GM19452 (cell line): Measurements from ENCODE around the gene TYW1B.
"Not testable (repeated sequence)": the region's sequence is repeated elsewhere in the genome, so short reads cannot be mapped to it uniquely, and the experiment has no call there.

Source experiments
- ATAC-seq: cut with Tn5 transposase; IDR thresholded peaks from one replicate; pipeline ENCODE4 v1.9.1; 2021; ENCODE audit not compliant: unreplicated experiment

Gene TYW1B, protein sequence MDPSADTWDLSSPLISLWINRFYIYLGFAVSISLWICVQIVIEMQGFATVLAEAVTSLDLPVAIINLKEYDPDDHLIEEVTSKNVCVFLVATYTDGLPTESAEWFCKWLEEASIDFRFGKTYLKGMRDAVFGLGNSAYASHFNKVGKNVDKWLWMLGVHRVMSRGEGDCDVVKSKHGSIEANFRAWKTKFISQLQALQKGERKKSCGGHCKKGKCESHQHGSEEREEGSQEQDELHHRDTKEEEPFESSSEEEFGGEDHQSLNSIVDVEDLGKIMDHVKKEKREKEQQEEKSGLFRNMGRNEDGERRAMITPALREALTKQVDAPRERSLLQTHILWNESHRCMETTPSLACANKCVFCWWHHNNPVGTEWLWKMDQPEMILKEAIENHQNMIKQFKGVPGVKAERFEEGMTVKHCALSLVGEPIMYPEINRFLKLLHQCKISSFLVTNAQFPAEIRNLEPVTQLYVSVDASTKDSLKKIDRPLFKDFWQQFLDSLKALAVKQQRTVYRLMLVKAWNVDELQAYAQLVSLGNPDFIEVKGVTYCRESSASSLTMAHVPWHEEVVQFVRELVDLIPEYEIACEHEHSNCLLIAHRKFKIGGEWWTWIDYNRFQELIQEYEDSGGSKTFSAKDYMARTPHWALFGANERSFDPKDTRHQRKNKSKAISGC

GRCh38 chr7:72827839-72828591, at the start of gene TYW1B:
TYW1B (minus strand) TSS chr7:72828200; CDS start chr7:72828075, 125 bp downstream.
- ATAC-seq = peak; percentile 91

- not testable (repeated sequence) for ATAC-seq
These were observed 39.6 kb upstream of the TYW1B start for GRCh38 chr7:72867591-72867990.

DNA sequence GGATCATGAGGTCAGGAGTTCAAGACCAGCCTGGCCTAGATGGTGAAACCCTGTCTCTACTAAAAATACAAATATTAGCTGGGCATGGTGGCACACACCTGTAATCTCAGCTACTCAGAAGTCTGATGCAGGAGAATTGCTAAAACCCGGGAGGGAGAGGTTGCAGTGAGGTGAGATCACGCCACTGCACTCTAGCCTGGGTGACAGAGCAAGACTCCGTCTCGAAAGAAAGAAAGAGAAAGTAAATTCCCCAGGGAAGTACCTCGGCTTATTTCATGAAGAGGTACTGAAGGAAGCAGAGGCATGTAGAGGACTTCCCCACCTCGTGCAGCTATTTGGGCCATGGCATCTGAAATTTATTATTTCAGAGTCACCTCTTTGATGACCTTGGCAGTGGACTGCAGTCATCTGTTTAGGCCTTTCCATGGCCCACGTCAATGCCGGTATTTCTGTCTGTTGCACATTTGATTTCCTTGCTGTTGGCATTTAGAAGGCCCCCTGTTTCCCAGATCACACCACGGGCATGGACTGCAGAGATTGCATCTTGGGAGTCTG, 30.9 kb upstream of the TYW1B start:
- ATAC-seq = not testable (repeated sequence)

DNA sequence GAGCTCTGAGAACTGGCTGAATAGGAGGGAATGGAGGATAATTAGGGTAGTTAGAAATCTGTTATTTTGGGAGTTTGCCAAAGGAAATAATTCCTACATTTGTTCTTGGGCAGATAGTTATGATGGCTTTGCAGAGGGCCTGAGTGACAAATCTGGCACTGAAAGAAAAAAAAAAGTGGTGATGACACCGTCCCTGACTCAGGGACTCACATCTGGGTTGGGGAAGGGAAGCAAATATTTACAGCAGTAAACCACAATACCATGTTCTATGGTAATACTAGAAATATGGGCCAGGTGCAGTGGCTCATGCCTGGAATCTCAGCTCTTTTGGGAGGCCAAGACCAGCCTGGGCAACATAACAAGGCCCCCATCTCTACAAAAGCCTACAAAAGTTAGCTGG, 29.9 kb upstream of the TYW1B start:
- ATAC-seq = not testable (repeated sequence)

GRCh38 chr7:72855261-72855660, 27.3 kb upstream of the TYW1B start:
- not testable (repeated sequence) for ATAC-seq

DNA sequence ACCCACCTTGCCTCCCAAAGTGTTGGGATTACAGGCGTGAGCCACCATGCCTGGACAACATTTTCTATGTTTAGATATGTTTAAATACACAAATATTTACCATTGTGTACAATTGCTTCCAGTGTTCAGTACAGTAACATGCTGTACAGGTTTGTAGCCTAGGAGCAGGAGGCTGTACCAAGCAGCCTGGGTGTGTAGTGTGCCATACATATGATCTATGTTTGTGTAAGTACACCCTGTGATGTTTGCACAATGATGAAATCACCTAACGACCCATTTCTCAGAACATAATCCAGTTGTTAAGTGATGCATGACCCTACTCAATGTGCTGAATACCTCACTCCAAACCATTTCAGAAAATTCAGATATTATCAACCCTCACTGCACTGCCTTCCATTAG, 24.9 kb upstream of the TYW1B start:
- ATAC-seq = not testable (repeated sequence)

DNA sequence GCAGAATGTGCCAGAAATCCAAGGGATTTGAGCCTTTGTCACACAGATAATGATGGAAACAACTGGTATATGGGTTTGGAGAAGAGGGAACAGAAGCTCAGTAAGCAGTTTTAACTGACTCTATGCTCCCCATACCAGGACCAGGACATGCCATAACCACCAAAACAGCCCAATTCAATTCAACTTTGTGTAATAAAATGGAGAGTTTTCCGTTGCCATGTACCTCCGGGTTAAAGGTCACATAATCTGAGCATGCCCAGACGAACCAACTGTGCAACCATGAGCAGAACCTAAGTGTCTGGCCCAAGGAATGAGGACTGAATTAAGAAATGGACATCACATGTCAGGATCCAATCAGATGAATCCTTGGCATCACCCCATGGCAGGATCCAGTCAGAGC, 22.7 kb upstream of the TYW1B start:
- not testable (repeated sequence) for ATAC-seq

GRCh38 chr7:72844146-72844545, 16.1 kb upstream of the TYW1B start:
- not testable (repeated sequence) for ATAC-seq

- not testable (repeated sequence) for ATAC-seq
These were observed 15.2 kb upstream of the TYW1B start for GRCh38 chr7:72843166-72843565.

- ATAC-seq = not testable (repeated sequence)
These were observed 13.0 kb upstream of the TYW1B start for GRCh38 chr7:72840966-72841511.

- not testable (repeated sequence) for ATAC-seq
These were observed 10.3 kb upstream of the TYW1B start for GRCh38 chr7:72838315-72838714.

DNA sequence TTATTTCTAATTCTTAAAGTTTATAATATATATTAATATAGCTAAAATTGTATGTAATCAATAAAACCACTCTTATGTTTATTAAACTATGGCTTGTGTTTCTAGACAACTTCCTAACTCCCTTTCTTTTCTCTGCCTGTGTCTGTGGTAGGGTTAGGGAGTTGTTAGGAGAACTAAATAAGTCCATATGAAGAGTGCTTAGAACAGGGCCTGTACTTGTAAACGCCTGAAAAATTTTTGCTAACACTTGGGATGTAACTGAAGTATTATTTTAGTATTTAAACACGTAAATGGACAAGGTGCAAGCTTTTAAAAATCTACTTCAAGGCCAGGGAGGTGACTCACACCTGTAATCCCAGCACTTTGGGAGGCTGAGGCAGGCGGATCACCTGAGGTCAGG, 9.3 kb upstream of the TYW1B start:
- ATAC-seq = not testable (repeated sequence)

DNA sequence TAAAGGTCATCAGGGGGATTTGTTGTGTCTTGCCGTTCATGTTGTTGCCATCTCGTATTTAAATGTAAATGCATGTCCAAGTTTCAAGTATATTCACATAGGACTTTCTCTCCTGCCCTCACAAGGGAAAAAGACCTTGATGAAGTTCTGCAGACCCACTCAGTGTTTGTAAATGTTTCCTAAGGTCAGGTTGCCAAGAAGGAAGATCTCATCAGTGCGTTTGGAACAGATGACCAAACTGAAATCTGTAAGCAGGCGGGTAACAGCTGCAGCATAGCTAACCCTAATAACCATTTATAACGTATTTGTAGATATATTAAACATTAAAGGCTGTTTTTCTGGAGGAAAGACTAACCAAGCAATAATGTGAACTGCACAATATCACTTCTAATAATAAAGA, 2.6 kb upstream of the TYW1B start:
- ATAC-seq = not testable (repeated sequence)

DNA sequence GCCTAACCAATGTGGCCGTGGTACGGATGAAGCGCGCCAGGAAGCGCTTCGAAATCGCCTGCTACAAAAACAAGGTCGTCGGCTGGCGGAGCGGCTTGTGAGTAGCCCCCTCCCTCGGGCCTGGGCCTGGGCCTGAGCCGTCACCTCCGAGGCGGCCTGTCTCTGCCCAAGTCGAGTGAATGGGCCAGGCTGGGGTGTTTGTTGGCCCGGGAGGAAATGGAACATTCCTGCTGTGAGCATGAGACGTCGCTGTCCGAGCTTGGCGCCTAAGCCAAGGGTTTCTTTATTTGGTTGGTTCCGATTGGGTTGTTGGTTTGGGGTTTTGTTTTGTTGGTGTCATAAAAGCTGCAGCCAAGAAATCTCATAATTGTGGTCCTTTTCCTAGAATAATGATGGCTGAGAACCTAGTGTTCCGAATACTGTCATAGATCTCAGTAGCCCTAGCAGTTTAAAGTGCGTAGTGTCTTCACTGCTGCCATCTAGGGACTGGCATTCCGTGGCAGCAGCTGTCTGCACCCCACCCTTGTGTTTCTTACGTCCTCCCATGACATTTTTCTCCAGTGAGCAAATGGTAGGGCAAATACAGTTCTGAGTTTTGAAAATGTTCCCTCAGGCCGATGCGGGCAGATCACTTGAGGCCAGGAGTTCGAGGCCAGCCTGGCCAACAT, 1.8 kb upstream of the TYW1B start:
- peak; percentile 31 for ATAC-seq

DNA sequence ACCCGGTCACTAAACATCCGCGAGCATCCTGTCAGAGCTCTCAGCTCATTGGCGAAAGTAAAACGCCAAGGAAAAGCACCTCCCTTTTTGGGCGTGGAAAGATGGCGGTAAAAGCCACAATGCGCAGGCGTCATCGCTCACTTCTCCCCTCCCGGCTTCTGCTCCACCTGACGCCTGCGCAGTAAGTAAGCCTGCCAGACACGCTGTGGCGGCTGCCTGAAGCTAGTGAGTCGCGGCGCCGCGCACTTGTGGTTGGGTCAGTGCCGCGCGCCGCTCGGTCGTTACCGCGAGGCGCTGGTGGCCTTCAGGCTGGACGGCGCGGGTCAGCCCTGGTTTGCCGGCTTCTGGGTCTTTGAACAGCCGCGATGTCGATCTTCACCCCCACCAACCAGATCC, 1.3 kb upstream of the TYW1B start:
- ATAC-seq = peak; percentile 51

DNA sequence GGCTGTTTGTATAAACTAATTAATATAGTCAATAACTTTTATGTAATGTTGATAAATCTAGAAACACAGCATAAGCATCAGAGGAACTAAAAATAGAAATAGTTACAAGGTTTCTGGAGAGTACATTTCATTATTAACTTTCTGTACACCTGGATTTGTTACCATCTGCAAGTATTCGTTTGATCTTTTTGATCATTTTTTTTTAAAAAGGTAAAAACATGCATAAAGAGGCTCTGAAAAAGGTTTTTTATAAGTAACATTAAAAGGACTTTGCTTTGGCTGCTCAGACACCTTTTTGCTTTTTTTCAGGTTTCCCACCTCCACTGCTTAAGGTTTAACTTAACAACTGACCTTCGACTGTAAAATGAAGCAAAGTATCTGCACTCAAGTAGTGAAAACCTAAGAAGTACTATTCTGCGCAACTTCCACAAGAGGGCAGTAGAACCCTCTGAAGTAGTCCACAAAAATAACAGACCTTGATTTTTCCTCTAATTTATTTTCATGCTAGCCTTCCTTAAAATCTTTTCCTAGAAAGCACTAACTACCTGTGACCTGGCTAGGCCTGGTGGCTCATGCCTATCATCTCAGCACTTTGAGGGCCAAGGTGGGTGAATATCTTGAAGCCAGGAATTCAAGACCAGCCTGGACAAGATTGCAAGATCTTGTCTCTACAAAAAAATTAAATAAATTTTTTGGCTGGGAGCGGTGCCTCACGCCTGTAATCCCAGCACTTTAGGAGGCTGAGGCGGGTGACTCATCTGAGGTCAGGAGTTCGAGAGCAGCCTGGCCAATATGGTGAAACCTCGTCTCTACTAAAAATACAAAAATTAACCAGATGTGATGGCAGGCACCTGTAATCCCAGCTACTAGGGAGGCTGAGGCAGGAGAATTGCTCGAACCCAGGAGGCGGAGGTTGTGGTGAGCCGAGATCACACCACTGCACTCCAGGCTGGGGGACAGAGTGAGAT, 4.0 kb downstream of the TYW1B start:
- not testable (repeated sequence) for ATAC-seq

- not testable (repeated sequence) for ATAC-seq
These were observed 5.5 kb downstream of the TYW1B start for GRCh38 chr7:72822497-72822896.

- ATAC-seq = not testable (repeated sequence)
These were observed 9.2 kb downstream of the TYW1B start for GRCh38 chr7:72818663-72819361.

DNA sequence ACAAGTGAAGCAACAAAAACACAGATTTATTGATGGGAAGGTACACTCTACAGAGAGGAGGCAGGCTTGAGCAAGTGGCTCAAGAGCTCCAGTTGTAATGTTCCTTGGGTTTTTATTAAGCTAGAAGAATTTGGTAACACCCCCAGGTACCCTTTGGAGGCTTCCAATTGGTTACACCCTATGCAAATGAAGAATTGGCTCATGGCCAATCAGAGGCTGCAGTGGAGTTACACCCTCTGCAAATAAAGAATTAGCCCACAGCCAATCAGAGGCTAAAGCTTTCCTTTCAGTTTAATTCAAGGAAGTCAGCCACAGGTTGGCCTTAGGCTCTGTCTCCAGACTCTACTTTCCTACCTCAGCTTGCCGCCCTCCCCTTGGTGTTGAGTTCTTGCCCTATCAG, 10.3 kb downstream of the TYW1B start:
- ATAC-seq = not testable (repeated sequence)
